ENCODE measurements around the gene TRIM21.
"Not testable (repeated sequence)": the region's sequence is repeated elsewhere in the genome, so short reads cannot be mapped to it uniquely, and the experiment has no call there.

The TRIM21 gene

GRCh38 chr11:4375431-4376140 lies 17.9 kb downstream of the TRIM21 start:
- no peaks in the 10 kb centered on the region for H3K4me1 Mint-ChIP-seq (ENCODE audit: low read depth in 2 of 2)
- no peaks in the 10 kb centered on the region for H3K9me3 Mint-ChIP-seq
- H3K27me3 Mint-ChIP-seq: no peaks in the 10 kb centered on the region
- H3K27ac Mint-ChIP-seq: no peak overlapping the region
- DNase-seq: no peak
- H3K36me3 Mint-ChIP-seq (ENCODE audit: insufficient read depth): no peaks in the 10 kb centered on the region
- no peak overlapping the region for H3K4me3 Mint-ChIP-seq
- no peak for ATAC-seq (replicated peaks)

- H3K9me3 Mint-ChIP-seq: no peaks in the 10 kb centered on the region
- H3K36me3 Mint-ChIP-seq (ENCODE audit: insufficient read depth): no peaks in the 10 kb centered on the region
- H3K4me1 Mint-ChIP-seq (ENCODE audit: low read depth in 2 of 2): no peaks in the 10 kb centered on the region
- DNase-seq (no peak), ATAC-seq (replicated peaks) (no peak)
- no peak overlapping the region for H3K4me3 Mint-ChIP-seq
- no peak overlapping the region for H3K27ac Mint-ChIP-seq
- H3K27me3 Mint-ChIP-seq: peaks cover 0 to 7% of the 10 kb centered on the region in 2 donors
Observed at GRCh38 chr11:4370166-4370565, 23.3 kb downstream of the TRIM21 start.

- ATAC-seq (replicated peaks) (no peak), DNase-seq (no peak)
- H3K27me3 Mint-ChIP-seq: peaks cover 2 to 7% of the 10 kb centered on the region in 2 donors
- H3K4me3 Mint-ChIP-seq: no peak within 1 kb of the TSS
- H3K27ac Mint-ChIP-seq: no peak within 1 kb of the TSS
- H3K4me1 Mint-ChIP-seq (ENCODE audit: low read depth in 2 of 2): no peaks in the 10 kb centered on the region
- no peaks in the 10 kb centered on the region for H3K36me3 Mint-ChIP-seq (ENCODE audit: insufficient read depth)
- no peaks in the 10 kb centered on the region for H3K9me3 Mint-ChIP-seq
Observed at GRCh38 chr11:4368286-4368685, 25.2 kb downstream of the TRIM21 start, which contains the start of gene OR52B4. Gene OR52B4, minus strand, starts transcription at chr11:4368386. Its CDS starts 91 bp downstream, at chr11:4368295.

GRCh38 chr11:4348142-4348541 lies 45.4 kb downstream of the TRIM21 start:
- DNase-seq; H3K36me3 Mint-ChIP-seq (ENCODE audit: insufficient read depth); H3K9me3 Mint-ChIP-seq; H3K4me3 Mint-ChIP-seq; ATAC-seq (replicated peaks); H3K4me1 Mint-ChIP-seq (ENCODE audit: low read depth in 2 of 2); H3K27ac Mint-ChIP-seq: not testable (repeated sequence)
- peaks cover 3 to 14% of the 10 kb centered on the region in 2 donors for H3K27me3 Mint-ChIP-seq

GRCh38 chr11:4345366-4345765 lies 48.1 kb downstream of the TRIM21 start:
- DNase-seq; H3K27me3 Mint-ChIP-seq; H3K36me3 Mint-ChIP-seq (ENCODE audit: insufficient read depth); H3K4me1 Mint-ChIP-seq (ENCODE audit: low read depth in 2 of 2); H3K9me3 Mint-ChIP-seq; H3K27ac Mint-ChIP-seq; H3K4me3 Mint-ChIP-seq; ATAC-seq (replicated peaks): not testable (repeated sequence)

All from effector memory CD8-positive, alpha-beta T cell (primary cell).